PC-9 (cell line): ENCODE results near the gene PDE6D. TPM values are rescaled to one million over a fixed set of nuclear protein-coding genes. Genes with fewer than 3 reads are reported as not detected.
A peak's percentile ranks its signal among the peaks of the same experiment; 100 is the strongest.

ENCODE experiments used
- Bru-seq: library from RNA; stranded (reverse); fragments of 400-500 nt; gene quantifications from one replicate; lab custom pipeline; 2021; lab: Mats Ljungman, UMichigan
- BruChase-seq, 2 experiments: library from RNA; stranded (reverse); fragments of 400-500 nt; gene quantifications; one replicate each; lab custom pipeline; 2021; lab: Mats Ljungman, UMichigan
- BruUV-seq: library from RNA; stranded (reverse); fragments of 400-500 nt; replicated peaks from 2 replicates; lab custom pipeline; 2021; lab: Mats Ljungman, UMichigan
- CTCF ChIA-PET: fragments of 300-600 bp; sonication (Branson Sonifier 250); formaldehyde crosslinking; loops from one replicate; lab custom pipeline; 2022; ENCODE audit warnings: antibody characterized with exemption; lab: Charles Lee
- POLR2A ChIA-PET: fragments of 300-600 bp; sonication (Branson Sonifier 250); formaldehyde crosslinking; loops from one replicate; lab custom pipeline; 2022; ENCODE audit warnings: antibody characterized with exemption; ENCODE audit not compliant: unreplicated experiment; lab: Charles Lee
- DNase-seq, 2 experiments: peaks; one replicate each; pipeline versions ENCODE4 v3.0.0 to v3.0.0-alpha.2; 2015 to 2022; ENCODE audit warnings: mixed read lengths in 1 of 2
- H2AFZ ChIP-seq: fragments of 200-600 bp; sonication (generic); 2 replicates; pipeline ENCODE4 v1.8.1; 2017; ENCODE audit warnings: antibody characterized with exemption
- H3F3A ChIP-seq: fragments of 200-600 bp; sonication (generic); 2 replicates; pipeline ENCODE4 v1.8.1; 2017; ENCODE audit warnings: antibody characterized with exemption, mild to moderate bottlenecking, low read depth; ENCODE audit not compliant: insufficient read depth
- H3K27ac ChIP-seq: fragments of 200-600 bp; sonication (generic); 2 replicates; pipeline ENCODE4 v1.6.1; 2016; ENCODE audit warnings: mixed run types
- H3K27me3 ChIP-seq: fragments of 200-600 bp; sonication (generic); 2 replicates; pipeline ENCODE4 v1.6.1; 2016; ENCODE audit warnings: low read depth, mixed run types; ENCODE audit not compliant: insufficient read depth
- H3K36me3 ChIP-seq: fragments of 200-600 bp; sonication (generic); 2 replicates; pipeline ENCODE4 v1.6.1; 2016; ENCODE audit warnings: low read depth, mixed run types
- H3K4me1 ChIP-seq: fragments of 200-600 bp; sonication (generic); replicated peaks from 2 replicates; pipeline ENCODE4 v1.6.1; 2016; ENCODE audit warnings: mixed run types; ENCODE audit not compliant: insufficient read depth
- H3K4me2 ChIP-seq: fragments of 200-600 bp; sonication (generic); 2 replicates; pipeline ENCODE4 v1.6.1; 2017; ENCODE audit warnings: mixed run types
- H3K4me3 ChIP-seq: fragments of 200-600 bp; sonication (generic); 2 replicates; pipeline ENCODE4 v1.6.1; 2016; ENCODE audit warnings: mixed run types
- H3K79me2 ChIP-seq: fragments of 200-600 bp; sonication (generic); 2 replicates; pipeline ENCODE4 v1.6.1; 2017; ENCODE audit warnings: low read depth, mixed run types
- H3K9me2 ChIP-seq: fragments of 200-600 bp; sonication (generic); 2 replicates; pipeline ENCODE4 v1.8.1; 2017; ENCODE audit warnings: mild to moderate bottlenecking; ENCODE audit not compliant: insufficient read depth
- H3K9me3 ChIP-seq: fragments of 200-600 bp; sonication (generic); 2 replicates; pipeline ENCODE4 v1.8.1; 2016; ENCODE audit warnings: low read depth; ENCODE audit not compliant: insufficient read depth
- H4K20me1 ChIP-seq: fragments of 200-600 bp; sonication (generic); 2 replicates; pipeline ENCODE4 v1.8.1; 2017; ENCODE audit not compliant: insufficient read depth
- CTCF ChIP-seq: fragments of 200-600 bp; sonication (generic); conservative IDR thresholded peaks from 2 replicates; pipeline ENCODE4 v1.6.1; 2017; ENCODE audit warnings: mixed run types, antibody characterized with exemption, mild to moderate bottlenecking, moderate library complexity
- EZH2 ChIP-seq: fragments of 200-600 bp; sonication (generic); IDR thresholded peaks from 2 replicates; pipeline ENCODE4 v1.8.0; 2017; ENCODE audit warnings: antibody characterized with exemption, low read depth
- intact Hi-C: fragments of 100-400 bp; cut with micrococcal nuclease; formaldehyde crosslinking; loops from one replicate; pipeline ENCODE4 v1.10.0; 2022; ENCODE audit not compliant: unreplicated experiment
- long read RNA-seq: library from polyadenylated mRNA; stranded (forward); transcript quantifications from one replicate; pipeline ENCODE4 v2.0.0, GENCODE V29; 2022
- total RNA-seq: library from RNA; stranded (reverse); gene quantifications from 2 replicates; pipeline ENCODE4 v1.2.3, GENCODE V29; 2021

The PDE6D gene
- 32.2 and 32.9 TPM in 2 replicates for total RNA-seq
- Bru-seq, nascent RNA = percentile 62 among the genes with signal in this experiment
- BruChase-seq, experiment 1, labeled RNA remaining after a 2-hour chase = percentile 72 among the genes with signal in this experiment
- BruChase-seq, experiment 2, labeled RNA remaining after a 6-hour chase = percentile 60 among the genes with signal in this experiment
- long read RNA-seq, transcript PDE6D-201 (5 exons, 1,175 nt) = major isoform, 73 of 84 reads
- long read RNA-seq, partial matches to known transcripts = 2 of 84 reads
- long read RNA-seq, other reads (novel, unspliced or antisense) = 8 of 84 reads

DNA sequence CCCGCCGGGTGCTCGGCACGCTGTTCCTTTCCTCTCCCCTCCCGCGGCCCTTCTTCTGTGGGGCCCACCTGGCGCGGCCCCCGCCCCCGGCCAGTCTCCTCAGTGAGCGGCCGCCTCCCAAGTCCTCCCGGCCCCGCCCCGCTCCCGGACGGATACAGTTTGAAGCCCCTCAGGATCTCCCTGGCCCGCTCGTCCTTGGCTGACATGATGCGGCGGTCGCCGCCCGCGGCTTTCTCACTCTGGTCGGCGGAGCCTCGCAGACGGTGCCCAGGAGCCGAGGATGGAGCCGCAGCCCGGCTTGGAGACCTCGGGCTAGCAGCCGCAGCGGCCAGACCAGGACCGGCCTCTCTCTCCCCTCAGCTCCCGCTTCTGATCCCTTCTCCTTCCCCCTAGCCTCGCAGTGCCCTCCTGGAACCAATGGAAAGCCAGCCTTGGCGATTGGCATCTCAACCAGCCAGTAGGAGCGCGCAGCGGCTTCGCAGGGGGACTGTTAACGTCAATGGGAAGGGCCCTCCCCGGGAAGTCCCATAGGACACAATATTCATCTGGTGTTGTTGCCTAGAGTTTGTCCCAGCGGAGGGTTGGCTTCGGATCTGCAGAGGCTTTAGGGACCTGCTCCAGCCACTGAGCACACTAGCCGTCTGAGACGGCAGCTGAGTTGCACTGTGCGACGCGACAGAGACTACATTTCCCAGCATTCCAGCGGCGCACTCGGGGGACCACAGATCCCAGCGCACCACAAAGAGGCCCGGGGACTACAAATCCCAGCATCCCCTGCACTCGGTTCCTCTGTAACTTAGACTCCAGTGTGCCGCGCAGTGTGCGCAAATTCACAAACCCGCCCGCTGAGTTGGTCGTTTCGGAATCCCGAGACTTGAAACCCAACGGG, at the start of gene PDE6D:
PDE6D (minus strand) TSS at position 374 of the 889 bp plus-strand sequence; CDS start at position 206, 168 bp downstream.
- CTCF ChIA-PET = no interaction called here
- peaks cover 20% of the 10 kb centered on the region for H3K4me1 ChIP-seq
- H3F3A ChIP-seq = 0 out of 2 replicates have a peak, but pooled peaks cover 6% of the 10 kb centered on the region
- H3K27ac ChIP-seq = no peak within 1 kb of the TSS
- TF ChIP-seq EZH2 = no peak
- no peak for TF ChIP-seq CTCF
- peak; percentile 93 to 98 for DNase-seq
- H3K36me3 ChIP-seq = no peaks in the 10 kb centered on the region
- POLR2A ChIA-PET = interaction anchor here (0.6 kb wide), 1 partner anchor 75 kb away, joined by 8 read pairs; no protein-coding TSS in a partner anchor
- peak within 1 kb of the TSS; percentile 84 for H2AFZ ChIP-seq
- no peaks in the 10 kb centered on the region for H3K9me2 ChIP-seq
- H3K4me2 ChIP-seq = peak within 1 kb of the TSS; percentile 80
- BruUV-seq = no TSS peak
- no peaks in the 10 kb centered on the region for H3K27me3 ChIP-seq
- no peaks in the 10 kb centered on the region for H3K9me3 ChIP-seq
- no peaks in the 10 kb centered on the region for H4K20me1 ChIP-seq
- peaks cover 17% of the 10 kb centered on the region for H3K79me2 ChIP-seq
- H3K4me3 ChIP-seq = peak within 1 kb of the TSS; percentile 78
- intact Hi-C loops = loop anchor here (2.0 to 10.0 kb wide), 3 partner anchors 64 to 266 kb away; no protein-coding TSS in a partner anchor

GRCh38 chr2:231821908-231822307, 40.8 kb upstream of the PDE6D start:
- no peaks in the 10 kb centered on the region for H3K9me3 ChIP-seq
- no peak overlapping the region for H3K27ac ChIP-seq
- no peaks in the 10 kb centered on the region for H3F3A ChIP-seq
- intact Hi-C loops = no loop called here
- DNase-seq = no peak
- ChIA-PET CTCF (no interaction called here), POLR2A (no interaction called here)
- H3K4me2 ChIP-seq = no peak overlapping the region
- no TSS peak for BruUV-seq
- no peaks in the 10 kb centered on the region for H3K9me2 ChIP-seq
- H3K36me3 ChIP-seq = no peaks in the 10 kb centered on the region
- peaks cover 38% of the 10 kb centered on the region for H3K27me3 ChIP-seq
- H3K4me3 ChIP-seq = no peak overlapping the region
- no peaks in the 10 kb centered on the region for H4K20me1 ChIP-seq
- H3K4me1 ChIP-seq = no peaks in the 10 kb centered on the region
- TF ChIP-seq CTCF = no peak
- TF ChIP-seq EZH2 = no peak
- H2AFZ ChIP-seq = no peak overlapping the region
- no peaks in the 10 kb centered on the region for H3K79me2 ChIP-seq

DNA sequence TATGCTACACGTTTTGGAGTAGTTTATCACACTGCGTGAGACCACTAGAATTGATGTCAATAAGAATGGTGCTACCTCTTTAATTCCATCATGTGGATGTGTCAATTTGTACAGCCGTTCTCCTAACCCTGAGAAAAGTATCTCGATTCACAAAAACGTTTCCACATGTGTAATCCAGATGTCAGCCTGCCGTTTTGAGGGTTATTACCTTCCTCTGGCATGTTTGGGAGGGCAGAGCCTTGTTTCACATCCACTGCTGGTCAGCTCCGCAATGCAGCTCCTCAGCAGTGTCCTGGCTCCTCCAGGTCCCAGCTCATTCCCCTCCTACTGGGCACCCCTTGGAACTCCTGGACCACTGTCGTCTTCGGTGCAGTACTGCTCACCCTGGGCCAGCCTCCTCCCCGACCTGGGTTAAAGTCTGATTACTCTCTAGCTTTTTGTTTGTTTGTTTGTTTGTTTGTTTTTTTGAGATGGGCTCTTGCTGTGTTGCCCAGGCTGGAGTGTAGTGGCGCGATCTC, 39.8 kb upstream of the PDE6D start:
- Histone ChIP-seq H3K27me3 (peaks cover 38% of the 10 kb centered on the region), H3K4me3 (no peak overlapping the region), H3K4me2 (no peak overlapping the region), H3K4me1 (no peaks in the 10 kb centered on the region), H2AFZ (no peak overlapping the region), H3K9me2 (no peaks in the 10 kb centered on the region), H4K20me1 (no peaks in the 10 kb centered on the region), H3K27ac (no peak overlapping the region), H3K36me3 (no peaks in the 10 kb centered on the region), H3F3A (no peaks in the 10 kb centered on the region), H3K9me3 (no peaks in the 10 kb centered on the region), H3K79me2 (no peaks in the 10 kb centered on the region)
- no TSS peak for BruUV-seq
- POLR2A ChIA-PET = interaction anchor here (0.6 kb wide), 1 partner anchor 30 kb away, joined by 4 read pairs; no protein-coding TSS in a partner anchor
- CTCF ChIA-PET = no interaction called here
- no peak for TF ChIP-seq EZH2
- TF ChIP-seq CTCF = no peak
- intact Hi-C loops = no loop called here
- no peak for DNase-seq
